NCI-H1417 (cell line): Measurements from ENCODE around the gene DENND1B.

Source experiments
- DNase-seq, 3 experiments: peaks; one replicate each; lab custom pipeline; 2025; lab: John Stamatoyannopoulos, UW

Gene DENND1B

GRCh38 chr1:197683895-197684553 is 91.3 kb downstream of the DENND1B start:
- no peak for DNase-seq

GRCh38 chr1:197683280-197683679 is 92.0 kb downstream of the DENND1B start:
- DNase-seq = no peak

GRCh38 chr1:197680311-197680710 is 95.0 kb downstream of the DENND1B start:
- no peak for DNase-seq

GRCh38 chr1:197677752-197678295 is 97.5 kb downstream of the DENND1B start:
- DNase-seq = no peak

DNA sequence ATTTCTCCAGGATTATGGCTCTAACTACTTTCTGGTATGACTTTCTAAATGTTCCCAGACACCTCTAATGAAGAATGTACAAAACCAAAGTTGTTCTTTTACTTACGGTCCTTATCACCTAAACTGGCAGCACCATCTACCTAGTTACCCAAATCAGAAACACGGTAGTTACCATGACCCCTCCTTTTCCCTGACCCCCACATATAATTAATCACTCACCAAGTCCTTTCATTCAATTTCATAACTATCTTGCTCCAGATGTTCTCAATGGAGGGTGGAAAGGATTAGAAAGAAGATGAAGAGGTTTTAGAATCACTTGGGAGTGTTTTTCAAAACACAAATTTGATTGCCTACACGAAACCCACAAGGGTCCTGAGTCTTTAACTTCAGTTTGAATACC is 98.0 kb downstream of the DENND1B start:
- no peak for DNase-seq

DNA sequence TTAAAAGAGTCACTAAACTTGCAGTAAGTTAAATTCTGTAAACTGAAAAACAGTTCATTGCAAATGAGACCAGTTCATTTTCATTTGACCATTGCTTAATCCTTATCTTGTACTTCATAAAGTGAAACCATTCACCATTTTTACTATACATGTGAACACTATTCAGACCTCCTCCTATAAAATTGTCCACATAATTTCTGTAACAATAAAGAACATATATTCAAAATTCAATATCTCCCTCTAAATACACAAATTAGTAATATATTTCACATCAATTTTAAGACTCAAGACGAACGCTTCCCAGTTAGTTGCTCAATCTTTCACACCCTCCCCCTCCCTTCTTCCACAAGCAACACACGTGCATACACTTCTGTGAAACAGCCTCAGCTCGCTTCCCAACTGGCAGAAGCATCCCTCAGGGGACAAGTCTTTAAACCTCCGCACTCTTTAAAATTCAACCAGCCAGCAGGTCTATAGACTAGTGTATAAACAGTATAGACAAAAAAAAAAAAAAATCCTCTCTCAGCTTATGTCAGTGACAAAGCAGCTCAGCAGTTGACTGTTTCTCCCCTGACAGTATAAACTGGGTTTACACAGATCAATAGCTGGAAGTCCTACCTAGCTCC is 99.6 kb downstream of the DENND1B start:
- peak; percentile 38 to 71 (median 60) for DNase-seq

GRCh38 chr1:197674286-197674685 is 101.0 kb downstream of the DENND1B start:
- no peak for DNase-seq

DNA sequence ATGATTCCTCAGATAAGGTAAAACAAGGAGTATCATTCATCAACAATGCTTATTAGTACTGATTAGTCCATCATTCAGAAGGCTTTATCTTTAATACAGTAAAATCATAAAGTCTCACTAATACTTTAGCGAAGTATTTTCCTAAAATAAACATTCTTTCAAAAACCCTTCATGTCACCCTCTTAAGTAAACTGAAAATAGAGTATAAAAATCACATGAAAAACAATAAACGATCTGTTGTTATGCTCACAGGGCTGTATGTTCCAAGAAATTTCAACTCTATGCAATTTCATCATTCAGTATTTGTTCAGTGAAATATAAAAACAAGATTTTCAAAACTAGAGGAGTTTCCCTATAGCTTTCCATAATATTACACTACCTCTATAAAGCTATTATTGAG is 102.0 kb downstream of the DENND1B start:
- DNase-seq = no peak

DNA sequence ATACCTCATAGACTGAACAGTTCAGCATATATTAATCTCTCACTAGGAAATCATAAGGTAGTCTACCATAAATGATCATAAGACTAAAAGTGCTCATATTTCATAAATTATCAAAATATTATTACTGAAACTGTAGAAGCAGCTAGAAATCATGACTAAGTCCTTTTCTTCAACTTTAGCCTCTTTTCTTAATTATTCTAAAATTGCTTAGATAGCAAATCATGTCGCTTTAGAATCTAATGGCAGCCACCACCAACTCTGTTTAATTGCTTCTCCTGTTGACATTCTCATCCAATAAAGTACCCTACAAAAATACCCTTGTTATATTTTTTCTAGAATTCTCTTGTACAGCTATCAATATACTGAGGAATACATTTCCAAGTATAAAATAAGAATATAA is 102.9 kb downstream of the DENND1B start:
- no peak for DNase-seq

DNA sequence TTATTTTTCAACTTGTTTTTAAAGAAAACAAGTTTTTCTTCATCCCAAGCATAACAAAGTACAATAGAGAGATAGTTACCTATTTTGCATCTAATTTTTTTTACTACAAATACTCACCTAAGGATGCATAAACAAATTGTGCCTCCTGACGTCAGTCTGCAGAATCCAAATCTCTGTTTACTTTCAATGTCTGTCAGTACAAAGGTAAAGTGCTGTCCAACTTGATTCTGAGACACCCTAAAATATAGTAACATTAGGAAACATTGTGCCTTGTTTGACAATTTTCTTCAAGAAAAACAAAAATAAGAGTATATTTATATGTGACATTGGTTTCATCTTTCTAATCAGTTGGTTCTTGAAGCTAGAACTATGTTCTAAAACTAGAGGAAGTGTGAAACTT is 103.4 kb downstream of the DENND1B start:
- DNase-seq = no peak

DNA sequence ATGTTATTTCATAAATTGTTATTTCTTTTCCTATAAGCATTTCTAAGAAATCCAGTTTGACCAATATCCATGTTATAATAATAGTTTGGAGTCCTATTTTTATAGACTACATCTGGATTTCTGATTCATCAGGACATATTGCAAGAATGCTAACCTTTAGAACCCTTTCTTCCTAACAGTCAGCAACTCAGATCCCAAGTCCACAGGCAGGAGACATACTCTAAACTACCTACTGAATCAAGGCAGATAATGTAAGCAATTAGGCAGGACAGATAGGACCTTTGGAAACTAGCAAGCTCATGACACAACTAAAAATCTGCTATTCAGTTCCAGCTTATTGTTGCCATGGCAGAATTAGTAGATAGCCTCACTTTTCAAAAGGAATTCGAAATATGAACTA is 104.1 kb downstream of the DENND1B start:
- no peak for DNase-seq

DNA sequence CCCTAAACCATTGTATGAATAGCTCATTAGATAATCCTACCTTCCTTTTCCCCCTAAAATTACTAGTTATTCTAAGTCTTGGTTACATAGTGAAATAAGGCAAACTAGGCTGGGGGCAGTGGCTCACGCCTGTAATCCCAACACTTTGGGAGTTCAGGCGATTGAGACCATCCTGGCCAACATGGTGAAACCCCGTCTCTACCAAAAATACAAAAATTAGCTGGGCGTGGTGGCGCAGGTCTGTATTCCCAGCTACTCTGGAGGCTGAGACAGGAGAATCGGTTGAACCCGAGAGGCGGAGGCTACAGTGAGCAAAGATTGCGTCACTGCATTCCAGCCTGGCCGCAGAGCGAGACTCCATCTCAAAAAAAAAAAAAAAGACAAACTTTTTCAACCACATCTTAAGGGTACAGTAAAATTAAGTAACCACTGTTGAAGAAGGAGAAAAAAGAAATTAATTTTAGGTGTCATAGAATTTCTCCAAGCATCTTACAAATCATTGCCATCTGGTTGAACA is 108.5 kb downstream of the DENND1B start:
- DNase-seq = no peak

GRCh38 chr1:197664391-197664790 is 110.9 kb downstream of the DENND1B start:
- DNase-seq = no peak

DNA sequence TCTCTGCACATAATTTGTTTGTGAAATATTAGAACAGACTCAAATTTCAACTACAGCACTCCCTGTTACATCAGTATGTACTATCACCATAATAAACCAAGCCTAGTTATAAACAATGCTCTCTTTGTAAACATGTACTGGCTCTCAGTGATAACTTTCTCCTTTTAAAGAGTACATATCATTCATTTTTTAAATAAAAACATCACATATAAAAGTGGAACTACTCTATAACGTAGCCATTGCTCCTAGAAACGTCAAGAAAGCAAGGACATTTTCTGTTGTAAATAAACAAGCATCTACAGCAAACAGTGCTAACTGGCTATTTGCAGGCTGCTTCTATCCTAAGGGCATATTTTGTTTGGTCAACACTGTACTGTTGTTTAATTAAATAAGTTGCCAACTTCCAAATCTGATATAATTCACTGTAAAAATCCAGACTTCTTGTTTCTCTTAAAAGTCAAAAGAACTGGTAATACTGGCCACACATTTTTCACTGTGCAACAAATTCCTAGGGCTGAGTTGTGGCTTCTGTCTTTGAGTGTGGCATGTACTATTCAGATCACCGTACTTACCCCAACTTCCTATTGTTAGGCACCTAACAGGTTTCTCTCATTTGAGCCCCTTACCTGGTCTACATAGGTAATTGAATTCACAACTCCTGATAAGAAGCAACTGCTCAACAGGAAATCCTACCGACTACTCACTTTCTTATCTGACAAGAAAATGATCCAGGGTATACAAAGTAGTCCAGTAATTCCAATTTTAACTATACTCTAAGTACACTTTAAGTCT is 111.9 kb downstream of the DENND1B start:
- DNase-seq = peak in 1 of 3 experiments; percentile 33

- DNase-seq = no peak
These were observed 114.9 kb downstream of the DENND1B start for GRCh38 chr1:197660389-197660788.

- DNase-seq = no peak
These were observed 116.1 kb downstream of the DENND1B start for GRCh38 chr1:197659171-197659570.

GRCh38 chr1:197649188-197649587 is 126.1 kb downstream of the DENND1B start:
- no peak for DNase-seq

DNA sequence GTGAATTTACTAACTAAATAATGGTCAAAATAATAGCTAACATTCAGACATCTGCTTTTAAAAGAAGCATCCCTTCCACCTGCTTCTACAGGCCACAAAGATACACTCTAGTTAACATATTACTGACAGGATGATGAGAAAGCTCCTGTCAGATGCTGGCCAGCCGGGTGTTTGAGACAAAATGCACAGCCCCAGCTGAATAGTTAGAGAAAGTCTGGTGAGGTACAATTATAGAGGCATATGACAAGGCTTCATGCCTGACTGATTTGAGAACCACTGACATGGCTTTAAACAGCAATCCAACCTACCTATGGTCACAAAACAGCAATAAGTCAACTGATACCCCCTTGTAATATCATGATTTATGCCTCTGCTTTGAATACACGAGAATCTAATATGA is 137.0 kb downstream of the DENND1B start:
- peak; percentile 51 to 85 (median 59) for DNase-seq

DNA sequence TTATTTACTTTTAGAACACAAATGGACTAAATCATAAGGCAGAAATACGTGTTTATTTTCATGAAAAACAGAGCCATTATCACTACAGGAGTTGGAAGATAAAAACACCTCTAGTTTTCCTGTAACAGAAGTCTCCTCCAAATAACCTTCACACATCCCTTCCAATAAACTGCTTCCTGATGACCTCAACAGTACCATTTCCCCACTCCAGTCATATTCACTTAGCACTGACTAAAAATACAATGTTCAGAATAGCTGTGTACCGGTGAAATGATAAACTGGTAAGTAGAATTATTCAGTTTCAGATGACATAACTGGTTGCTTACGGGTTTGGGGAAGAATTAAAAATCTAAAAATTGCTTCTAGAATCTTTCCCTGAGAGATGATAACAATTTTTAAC is 137.9 kb downstream of the DENND1B start:
- DNase-seq = peak in 2 of 3 experiments; percentile 9 to 55

GRCh38 chr1:197633447-197634078 is 141.7 kb downstream of the DENND1B start:
- peak in 2 of 3 experiments; percentile 15 to 20 for DNase-seq

- no peak for DNase-seq
These were observed 142.6 kb downstream of the DENND1B start for GRCh38 chr1:197632651-197633050.

GRCh38 chr1:197632005-197632404 is 143.3 kb downstream of the DENND1B start:
- no peak for DNase-seq
